Naive thymus-derived CD4-positive, alpha-beta T cell (primary cell): ENCODE measurements around the gene ZNF638. TPM values are rescaled to one million over a fixed set of nuclear protein-coding genes. Genes with fewer than 3 reads are reported as not detected.

Experiments
- ATAC-seq: fragments of 150-1000 bp; cut with Tn5 transposase; 2 replicates; pipeline ENCODE4 v1.10.0; 2021; ENCODE audit warnings: mild to moderate bottlenecking, moderate library complexity
- CTCF ChIA-PET: fragments of 350-600 bp; sonication (Branson Sonifier 250); formaldehyde crosslinking; loops from one replicate; lab custom pipeline; 2021; ENCODE audit warnings: antibody characterized with exemption; lab: Charles Lee
- POLR2A ChIA-PET: fragments of 350-600 bp; sonication (Branson Sonifier 250); formaldehyde crosslinking; loops from one replicate; lab custom pipeline; 2021; ENCODE audit warnings: antibody characterized with exemption, inconsistent platforms; lab: Charles Lee
- DNase-seq, 9 donors: peaks; one replicate each; pipeline versions ENCODE4 v3.0.0 to v3.0.0-alpha.2; 2020 to 2022; ENCODE audit warnings: mixed read lengths in 1 of 9
- H3K27ac ChIP-seq: one replicate; pipeline ENCODE4 v1.7.0; 2013; ENCODE audit warnings: mild to moderate bottlenecking, low read depth, low read length, moderate library complexity
- H3K27me3 ChIP-seq, 2 donors: one replicate each; pipeline ENCODE4 v1.7.0; 2013; ENCODE audit warnings: low read length in 2 of 2, mild to moderate bottlenecking in 2 of 2, moderate library complexity in 2 of 2; ENCODE audit not compliant: control insufficient read depth in 2 of 2, insufficient read depth in 2 of 2
- H3K36me3 ChIP-seq, 3 experiments: 1 replicate in 2 of 3; 2 replicates in 1 of 3; pipeline ENCODE4 v1.7.0; 2013; ENCODE audit warnings: low read length in 3 of 3, mild to moderate bottlenecking in 3 of 3, moderate library complexity in 1 of 3; ENCODE audit not compliant: insufficient read depth in 3 of 3, control insufficient read depth in 2 of 3
- H3K4me1 ChIP-seq, 2 donors: one replicate each; pipeline ENCODE4 v1.7.0; 2013; ENCODE audit warnings: low read length in 2 of 2, mild to moderate bottlenecking in 2 of 2, moderate library complexity in 1 of 2; ENCODE audit not compliant: control insufficient read depth in 2 of 2, insufficient read depth in 2 of 2
- H3K4me3 ChIP-seq: 2 replicates; pipeline ENCODE4 v1.7.0; 2013; ENCODE audit warnings: mild to moderate bottlenecking, low read length
- H3K9me3 ChIP-seq, 3 experiments: 1 replicate in 2 of 3; 2 replicates in 1 of 3; pipeline ENCODE4 v1.7.0; 2013; ENCODE audit warnings: low read length in 3 of 3; ENCODE audit not compliant: control insufficient read depth in 2 of 3
- H3K27ac Mint-ChIP-seq, 9 donors: one replicate each; pipeline ENCODE4 v1.8.0; 2020 to 2022; ENCODE audit warnings: mixed read lengths in 9 of 9, mild to moderate bottlenecking in 8 of 9, moderate library complexity in 5 of 9, inconsistent platforms in 2 of 9
- H3K27me3 Mint-ChIP-seq, 5 donors: one replicate each; pipeline ENCODE4 v1.8.0; 2021 to 2022; ENCODE audit warnings: mixed read lengths in 5 of 5, mild to moderate bottlenecking in 1 of 5
- H3K36me3 Mint-ChIP-seq, 5 donors: one replicate each; pipeline ENCODE4 v1.8.0; 2020 to 2022; ENCODE audit warnings: mixed read lengths in 5 of 5, mild to moderate bottlenecking in 3 of 5, inconsistent platforms in 1 of 5
- H3K4me1 Mint-ChIP-seq, 7 donors: one replicate each; pipeline ENCODE4 v1.8.0; 2020 to 2022; ENCODE audit warnings: mixed read lengths in 7 of 7, mild to moderate bottlenecking in 3 of 7, inconsistent platforms in 1 of 7
- H3K4me3 Mint-ChIP-seq, 10 donors: one replicate each; pipeline ENCODE4 v1.8.0; 2020 to 2022; ENCODE audit warnings: mild to moderate bottlenecking in 10 of 10, mixed read lengths in 10 of 10, moderate library complexity in 6 of 10, inconsistent platforms in 2 of 10
- H3K9me3 Mint-ChIP-seq, 11 donors: one replicate each; pipeline ENCODE4 v1.8.0; 2020 to 2022; ENCODE audit warnings: mixed read lengths in 11 of 11, mild to moderate bottlenecking in 4 of 11, inconsistent platforms in 1 of 11, moderate library complexity in 1 of 11
- intact Hi-C, 2 donors: fragments of 100-400 bp; cut with micrococcal nuclease; formaldehyde crosslinking; loops; one replicate each; pipeline ENCODE4 v1.15.1; 2023
- polyA plus RNA-seq, 2 donors: library from polyadenylated mRNA; unstranded; fragments of 300-500 nt; fragmentation: Illumina TruSeq; gene quantifications; one replicate each; pipeline ENCODE4 v1.2.3, GENCODE V29; 2021
- total RNA-seq, 6 experiments: library from RNA in 5 of 6; stranded (reverse) in 5 of 6; gene quantifications; 1 replicate in 5 of 6; 2 replicates in 1 of 6; pipeline ENCODE4 v1.2.3 and lab custom pipeline; 2021 to 2026

ZNF638 gene
- total and polyA plus RNA-seq, 7 experiments from 2014 or later: 57.6 to 204 (median 114) TPM

GRCh38 chr2:71464389-71464788, 132.8 kb downstream of the ZNF638 start:
- CTCF ChIA-PET: no interaction called here

DNA sequence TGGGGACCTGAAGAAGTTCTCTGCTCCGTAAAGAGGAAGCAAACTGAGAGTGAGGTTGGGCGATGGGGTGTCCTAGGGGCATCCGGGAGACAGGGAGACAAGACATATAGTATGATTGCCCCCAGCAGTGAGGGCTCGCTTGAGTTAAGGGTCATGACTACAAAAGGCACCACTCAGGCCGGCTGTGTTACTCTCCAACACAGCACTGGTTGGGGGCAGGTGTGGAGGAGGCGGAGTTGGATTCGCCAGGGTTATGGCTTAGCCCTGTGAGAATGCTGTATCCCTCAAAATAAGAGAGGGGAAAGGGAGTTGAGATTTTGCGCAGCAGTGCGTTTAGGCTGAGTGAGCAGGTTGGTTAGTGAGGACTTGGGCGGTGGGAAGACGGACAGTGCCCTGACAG, 133.8 kb downstream of the ZNF638 start:
- H3K27ac ChIP-seq: no peak overlapping the region
- POLR2A ChIA-PET: no interaction called here
- H3K4me1 ChIP-seq: no peaks in the 10 kb centered on the region
- H3K36me3 Mint-ChIP-seq: no peaks in the 10 kb centered on the region
- CTCF ChIA-PET: no interaction called here
- no peak for DNase-seq
- H3K27ac Mint-ChIP-seq: no peak overlapping the region
- H3K9me3 Mint-ChIP-seq: peaks cover 0 to 5% (median 0%) of the 10 kb centered on the region in 11 donors
- H3K9me3 ChIP-seq: peaks cover 0 to 8% (median 0%) of the 10 kb centered on the region in 3 experiments
- peaks cover 0 to 13% (median 8%) of the 10 kb centered on the region in 7 donors for H3K4me1 Mint-ChIP-seq
- intact Hi-C loops: no loop called here
- peaks cover 32 to 35% (median 33%) of the 10 kb centered on the region in 5 donors for H3K27me3 Mint-ChIP-seq
- peaks cover 0 to 7% of the 10 kb centered on the region in 2 donors for H3K27me3 ChIP-seq
- no peaks in the 10 kb centered on the region for H3K36me3 ChIP-seq
- H3K4me3 Mint-ChIP-seq: no peak overlapping the region
- no peak for ATAC-seq
- no peak overlapping the region for H3K4me3 ChIP-seq

More at GRCh38 chr2:71464389-71464788, 132.8 kb downstream of the ZNF638 start:
- H3K9me3 ChIP-seq: peaks cover 0 to 8% (median 0%) of the 10 kb centered on the region in 3 experiments
- H3K4me3 ChIP-seq: no peak overlapping the region
- DNase-seq (no peak), ATAC-seq (no peak)
- no peak overlapping the region for H3K27ac Mint-ChIP-seq
- H3K27ac ChIP-seq: no peak overlapping the region
- peaks cover 0 to 5% (median 0%) of the 10 kb centered on the region in 11 donors for H3K9me3 Mint-ChIP-seq
- peaks cover 25 to 29% (median 27%) of the 10 kb centered on the region in 5 donors for H3K27me3 Mint-ChIP-seq
- no peaks in the 10 kb centered on the region for H3K4me1 ChIP-seq
- POLR2A ChIA-PET: no interaction called here
- no peaks in the 10 kb centered on the region for H3K36me3 ChIP-seq
- peaks cover 0 to 13% (median 8%) of the 10 kb centered on the region in 7 donors for H3K4me1 Mint-ChIP-seq
- no peaks in the 10 kb centered on the region for H3K36me3 Mint-ChIP-seq
- H3K27me3 ChIP-seq: peaks cover 0 to 7% of the 10 kb centered on the region in 2 donors
- intact Hi-C loops: no loop called here
- no peak overlapping the region for H3K4me3 Mint-ChIP-seq

- H3K27me3 Mint-ChIP-seq: peaks cover 33 to 35% (median 35%) of the 10 kb centered on the region in 5 donors
- Histone ChIP-seq H3K4me1 (no peaks in the 10 kb centered on the region), H3K36me3 (no peaks in the 10 kb centered on the region), H3K27ac (no peak overlapping the region), H3K9me3 (peaks cover 0 to 8% (median 0%) of the 10 kb centered on the region in 3 experiments), H3K4me3 (peak overlapping the region; percentile 62), H3K27me3 (peaks cover 0 to 7% of the 10 kb centered on the region in 2 donors)
- H3K27ac Mint-ChIP-seq: no peak overlapping the region
- DNase-seq (no peak), ATAC-seq (no peak)
- H3K9me3 Mint-ChIP-seq: peaks cover 0 to 5% (median 0%) of the 10 kb centered on the region in 11 donors
- peaks cover 0 to 13% (median 8%) of the 10 kb centered on the region in 7 donors for H3K4me1 Mint-ChIP-seq
- H3K36me3 Mint-ChIP-seq: no peaks in the 10 kb centered on the region
- H3K4me3 Mint-ChIP-seq: no peak overlapping the region
- CTCF ChIA-PET: no interaction called here
- POLR2A ChIA-PET: no interaction called here
- intact Hi-C loops: no loop called here
These were observed 134.3 kb downstream of the ZNF638 start for GRCh38 chr2:71465961-71466300.

- Histone ChIP-seq H3K27ac (no peak overlapping the region), H3K4me3 (peak overlapping the region; percentile 62), H3K27me3 (peaks cover 0 to 7% of the 10 kb centered on the region in 2 donors), H3K36me3 (no peaks in the 10 kb centered on the region), H3K4me1 (no peaks in the 10 kb centered on the region), H3K9me3 (peaks cover 0 to 8% (median 0%) of the 10 kb centered on the region in 3 experiments)
- ATAC-seq (peak; percentile 50), DNase-seq (no peak)
- peaks cover 33 to 35% (median 35%) of the 10 kb centered on the region in 5 donors for H3K27me3 Mint-ChIP-seq
- peak overlapping the region; percentile 62 to 88 (median 80) for H3K4me3 Mint-ChIP-seq
- H3K36me3 Mint-ChIP-seq: no peaks in the 10 kb centered on the region
- CTCF ChIA-PET: no interaction called here
- H3K9me3 Mint-ChIP-seq: no peaks in the 10 kb centered on the region
- H3K27ac Mint-ChIP-seq: no peak overlapping the region
- peaks cover 0 to 13% (median 8%) of the 10 kb centered on the region in 7 donors for H3K4me1 Mint-ChIP-seq
- POLR2A ChIA-PET: no interaction called here
- intact Hi-C loops: no loop called here
These were observed 135.0 kb downstream of the ZNF638 start for GRCh38 chr2:71466301-71467179.

- no peak for ATAC-seq
These were observed 135.7 kb downstream of the ZNF638 start for GRCh38 chr2:71467180-71467815.

GRCh38 chr2:71468279-71469015, 136.9 kb downstream of the ZNF638 start:
- no peak for ATAC-seq
- Histone ChIP-seq H3K4me3 (no peak overlapping the region), H3K27me3 (peaks cover 0 to 7% of the 10 kb centered on the region in 2 donors), H3K4me1 (no peaks in the 10 kb centered on the region), H3K27ac (no peak overlapping the region), H3K36me3 (no peaks in the 10 kb centered on the region), H3K9me3 (no peaks in the 10 kb centered on the region)
- Mint-ChIP-seq H3K36me3 (no peaks in the 10 kb centered on the region), H3K27ac (no peak overlapping the region), H3K9me3 (no peaks in the 10 kb centered on the region), H3K4me1 (peaks cover 0 to 13% (median 8%) of the 10 kb centered on the region in 7 donors), H3K27me3 (peaks cover 34 to 45% (median 38%) of the 10 kb centered on the region in 5 donors), H3K4me3 (peak overlapping the region in 2 of 10 donors; percentile 2 to 29)
- ChIA-PET CTCF (no interaction called here), POLR2A (no interaction called here)
- intact Hi-C loops: no loop called here
- no peak for DNase-seq

More at GRCh38 chr2:71467180-71467815, 135.7 kb downstream of the ZNF638 start:
- no peak overlapping the region for H3K27ac Mint-ChIP-seq
- DNase-seq: no peak
- H3K27me3 ChIP-seq: peaks cover 0 to 7% of the 10 kb centered on the region in 2 donors
- H3K27ac ChIP-seq: no peak overlapping the region
- ChIA-PET POLR2A (no interaction called here), CTCF (no interaction called here)
- peaks cover 0 to 8% (median 0%) of the 10 kb centered on the region in 3 experiments for H3K9me3 ChIP-seq
- peak overlapping the region; percentile 62 to 88 (median 80) for H3K4me3 Mint-ChIP-seq
- intact Hi-C loops: no loop called here
- H3K27me3 Mint-ChIP-seq: peaks cover 33 to 35% (median 35%) of the 10 kb centered on the region in 5 donors
- no peaks in the 10 kb centered on the region for H3K9me3 Mint-ChIP-seq
- H3K4me3 ChIP-seq: peak overlapping the region; percentile 62
- no peaks in the 10 kb centered on the region for H3K36me3 ChIP-seq
- peaks cover 0 to 13% (median 8%) of the 10 kb centered on the region in 7 donors for H3K4me1 Mint-ChIP-seq
- H3K36me3 Mint-ChIP-seq: no peaks in the 10 kb centered on the region
- no peaks in the 10 kb centered on the region for H3K4me1 ChIP-seq
